HCT116 (cell line): Measurements from ENCODE around the gene TMCC1. TPM values are rescaled to one million over a fixed set of nuclear protein-coding genes. Genes with fewer than 3 reads are reported as not detected.

Experiments used
- ATAC-seq: fragments of 200-7000 bp; cut with Tn5 transposase; 2 replicates; pipeline ENCODE4 v1.9.1; 2020; ENCODE audit warnings: mild to moderate bottlenecking, moderate library complexity
- BruUV-seq: library from RNA; stranded (reverse); fragments of 400-500 nt; replicated peaks from 2 replicates; lab custom pipeline; 2021; lab: Mats Ljungman, UMichigan
- CTCF ChIA-PET: fragments of 300-600 bp; sonication (Branson Sonifier 250); formaldehyde crosslinking; loops from one replicate; lab custom pipeline; 2021; ENCODE audit warnings: antibody characterized with exemption; lab: Charles Lee
- POLR2A ChIA-PET: fragments of 300-600, 350-600 bp; sonication (Branson Sonifier 250); formaldehyde crosslinking; loops from one replicate; lab custom pipeline; 2021; ENCODE audit warnings: antibody characterized with exemption; lab: Charles Lee
- RAD21 ChIA-PET, 2 experiments: fragments of 300-600 bp; sonication (Branson Sonifier 250); formaldehyde crosslinking; loops; one replicate each; lab custom pipeline; 2023; ENCODE audit warnings: low total read pairs in 2 of 2; ENCODE audit not compliant: uncharacterized antibody in 2 of 2, unreplicated experiment in 2 of 2, low non-redundant PET in 1 of 2; lab: Charles Lee
- DNase-seq: peaks from one replicate; pipeline ENCODE4 v3.0.0-alpha.2; 2010; ENCODE audit warnings: low read depth, low spot score
- H2AFZ ChIP-seq: fragments of 200-600 bp; shearing (Covaris generic), sonication (generic); 2 replicates; pipeline ENCODE4 v1.6.1; 2017; ENCODE audit warnings: low read depth, mixed run types, mixed read lengths, antibody characterized with exemption, low read length; ENCODE audit not compliant: poor library complexity, severe bottlenecking
- H3K27ac ChIP-seq: 2 replicates; pipeline ENCODE4 v1.5.1; 2012; ENCODE audit warnings: low read depth, low read length
- H3K27me3 ChIP-seq: fragments of 200-600 bp; sonication (generic); 2 replicates; pipeline ENCODE4 v1.6.1; 2016; ENCODE audit warnings: mixed run types, low read length, mixed read lengths; ENCODE audit not compliant: insufficient read depth
- H3K36me3 ChIP-seq, 2 experiments: fragments of 200-500 bp in 1 of 2; fragments of 200-600 bp in 1 of 2; sonication (Bioruptor generic) in 1 of 2; sonication (generic) in 1 of 2; 2 replicates each; pipeline versions ENCODE4 v1.5.1 to v1.6.1; 2014 to 2016; ENCODE audit warnings: low read length in 2 of 2, inconsistent platforms in 1 of 2, mixed read lengths in 1 of 2, mixed run types in 1 of 2; ENCODE audit not compliant: insufficient read depth in 2 of 2, control insufficient read depth in 1 of 2
- H3K4me1 ChIP-seq, 2 experiments: fragments of 200-600 bp in 1 of 2; sonication (generic) in 1 of 2; 2 replicates each; pipeline versions ENCODE4 v1.5.1 to v1.6.1; 2012 to 2017; ENCODE audit warnings: low read length in 2 of 2, inconsistent platforms in 1 of 2, mild to moderate bottlenecking in 1 of 2, mixed read lengths in 1 of 2, mixed run types in 1 of 2, moderate library complexity in 1 of 2; ENCODE audit not compliant: insufficient read depth in 2 of 2, control insufficient read depth in 1 of 2
- H3K4me2 ChIP-seq: fragments of 200-600 bp; sonication (generic); 2 replicates; pipeline ENCODE4 v1.6.1; 2017; ENCODE audit warnings: mixed run types, low read length, mixed read lengths
- H3K4me3 ChIP-seq, 2 experiments: fragments of 200-600 bp in 1 of 2; sonication (generic) in 1 of 2; replicated peaks in 1 of 2; 2 replicates each; pipeline ENCODE4 v1.5.1; 2011 to 2016; ENCODE audit warnings: low read length in 2 of 2, control low read depth in 1 of 2, low read depth in 1 of 2, mild to moderate bottlenecking in 1 of 2, mixed read lengths in 1 of 2, mixed run types in 1 of 2
- H3K79me2 ChIP-seq: fragments of 200-600 bp; sonication (generic); 2 replicates; pipeline ENCODE4 v1.6.1; 2017; ENCODE audit warnings: mild to moderate bottlenecking, mixed run types, low read length, moderate library complexity, mixed read lengths; ENCODE audit not compliant: insufficient read depth
- H3K9ac ChIP-seq: fragments of 200-600 bp; sonication (generic); 2 replicates; pipeline ENCODE4 v1.6.1; 2016; ENCODE audit warnings: low read length, mixed read lengths
- H3K9me2 ChIP-seq: fragments of 200-600 bp; sonication (generic), shearing (Covaris generic); 2 replicates; pipeline ENCODE4 v1.6.1; 2017; ENCODE audit warnings: mixed run types, mild to moderate bottlenecking, moderate library complexity; ENCODE audit not compliant: insufficient read depth
- H3K9me3 ChIP-seq, 2 experiments: fragments of 200-500 bp in 1 of 2; fragments of 200-600 bp in 1 of 2; sonication (Bioruptor generic) in 1 of 2; sonication (generic) in 1 of 2; 2 replicates each; pipeline ENCODE4 v1.6.1; 2014 to 2017; ENCODE audit warnings: low read length in 2 of 2, mixed read lengths in 2 of 2, inconsistent platforms in 1 of 2, low read depth in 1 of 2, mild to moderate bottlenecking in 1 of 2, mixed run types in 1 of 2, moderate library complexity in 1 of 2; ENCODE audit not compliant: control insufficient read depth in 1 of 2, insufficient read depth in 1 of 2
- H4K20me1 ChIP-seq: fragments of 200-600 bp; sonication (generic), shearing (Covaris generic); 2 replicates; pipeline ENCODE4 v1.6.1; 2017; ENCODE audit warnings: mixed run types, mild to moderate bottlenecking, moderate library complexity; ENCODE audit not compliant: insufficient read depth
- CBX3 ChIP-seq: IDR thresholded peaks from 2 replicates; pipeline ENCODE4 v1.6.1; 2012; ENCODE audit warnings: low read depth
- CEBPB ChIP-seq: IDR thresholded peaks from 2 replicates; pipeline ENCODE4 v1.6.1; 2012; ENCODE audit warnings: low read depth
- EGR1 ChIP-seq: IDR thresholded peaks from 2 replicates; pipeline ENCODE4 v1.6.1; 2012; ENCODE audit warnings: low read depth
- ELF1 ChIP-seq: IDR thresholded peaks from 2 replicates; pipeline ENCODE4 v1.6.1; 2012; ENCODE audit warnings: low read depth, borderline replicate concordance
- EZH2 ChIP-seq: fragments of 200-600 bp; sonication (generic); IDR thresholded peaks from 2 replicates; pipeline ENCODE4 v1.6.1; 2017; ENCODE audit warnings: antibody characterized with exemption, mixed run types
- EZH2phosphoT487 ChIP-seq: fragments of 200-600 bp; IDR thresholded peaks from 2 replicates; pipeline ENCODE4 v1.6.1; 2018; ENCODE audit warnings: antibody characterized with exemption, borderline replicate concordance
- JUND ChIP-seq: IDR thresholded peaks from 2 replicates; pipeline ENCODE4 v1.6.1; 2012
- MAX ChIP-seq: IDR thresholded peaks from 2 replicates; pipeline ENCODE4 v1.6.1; 2012
- RAD21 ChIP-seq: IDR thresholded peaks from 2 replicates; pipeline ENCODE4 v1.6.1; 2012; ENCODE audit warnings: low read depth, mild to moderate bottlenecking
- SIN3A ChIP-seq: IDR thresholded peaks from 2 replicates; pipeline ENCODE4 v1.6.1; 2012; ENCODE audit warnings: low read depth
- SP1 ChIP-seq: IDR thresholded peaks from 2 replicates; pipeline ENCODE4 v1.6.1; 2012; ENCODE audit warnings: low read depth
- YY1 ChIP-seq: IDR thresholded peaks from 2 replicates; pipeline ENCODE4 v1.6.1; 2011; ENCODE audit warnings: low read length, low read depth, moderate library complexity, mild to moderate bottlenecking; ENCODE audit not compliant: insufficient replicate concordance; ENCODE audit errors: extremely low read depth
- ZBTB33 ChIP-seq: IDR thresholded peaks from 2 replicates; pipeline ENCODE4 v1.6.1; 2011; ENCODE audit warnings: mild to moderate bottlenecking, low read length, moderate library complexity; ENCODE audit not compliant: insufficient replicate concordance; ENCODE audit errors: extremely low read depth
- ZFX ChIP-seq: fragments of 450-650 bp; IDR thresholded peaks from 2 replicates; pipeline ENCODE4 v1.6.1; 2017
- intact Hi-C: fragments of 100-400 bp; cut with micrococcal nuclease; formaldehyde crosslinking; loops from 2 replicates; pipeline ENCODE4 v1.10.0; 2022
- total RNA-seq: library from RNA; stranded (reverse); gene quantifications from one replicate; pipeline ENCODE4 v1.2.1, GENCODE V29; 2021; ENCODE audit not compliant: unreplicated experiment

TMCC1 gene
- total RNA-seq, 1 experiment from 2014 or later = 32.5 TPM

- RAD21 ChIA-PET = no interaction called here
- intact Hi-C loops = no loop called here
- CTCF ChIA-PET = no interaction called here
- no peak overlapping the region for H3K9ac ChIP-seq
- peaks cover 3 to 12% of the 10 kb centered on the region in 2 experiments; a peak in 2 of 4 replicates for H3K4me1 ChIP-seq
- no peaks in the 10 kb centered on the region for H3K9me2 ChIP-seq
- H3K79me2 ChIP-seq = no peaks in the 10 kb centered on the region
- no peak overlapping the region for H2AFZ ChIP-seq
- no peak for DNase-seq
- no peaks in the 10 kb centered on the region for H3K36me3 ChIP-seq
- POLR2A ChIA-PET = no interaction called here
- no TSS peak for BruUV-seq
- TF ChIP-seq SIN3A (no peak), EZH2phosphoT487 (no peak), SP1 (no peak), MAX (no peak), YY1 (no peak), CBX3 (no peak)
- TF ChIP-seq, all 23 proteins: peak for 0
- Histone ChIP-seq H3K4me2 (no peak overlapping the region), H3K27ac (no peak overlapping the region), H4K20me1 (no peaks in the 10 kb centered on the region), H3K9me3 (no peaks in the 10 kb centered on the region), H3K4me3 (no peak overlapping the region), H3K27me3 (no peaks in the 10 kb centered on the region)
- no peak for ATAC-seq
These were observed 274.4 kb downstream of the TMCC1 start for GRCh38 chr3:129618901-129619671.

GRCh38 chr3:129618186-129618820, 275.2 kb downstream of the TMCC1 start:
- no peak for ATAC-seq
- Histone ChIP-seq H3K9me2 (no peaks in the 10 kb centered on the region), H3K9me3 (no peaks in the 10 kb centered on the region), H2AFZ (no peak overlapping the region), H3K9ac (no peak overlapping the region), H3K27me3 (no peaks in the 10 kb centered on the region), H3K36me3 (no peaks in the 10 kb centered on the region), H3K4me2 (no peak overlapping the region), H4K20me1 (no peaks in the 10 kb centered on the region), H3K4me3 (no peak overlapping the region), H3K27ac (no peak overlapping the region), H3K4me1 (peaks cover 3 to 12% of the 10 kb centered on the region in 2 experiments; a peak in 2 of 4 replicates), H3K79me2 (no peaks in the 10 kb centered on the region)
- no TSS peak for BruUV-seq
- POLR2A ChIA-PET = no interaction called here
- CTCF ChIA-PET = no interaction called here
- no peak for DNase-seq
- intact Hi-C loops = no loop called here
- RAD21 ChIA-PET = no interaction called here
- TF ChIP-seq EZH2phosphoT487 = no peak
- TF ChIP-seq ZFX = no peak
- TF ChIP-seq ZBTB33 = no peak
- no peak for TF ChIP-seq EGR1
- TF ChIP-seq CEBPB = no peak
- no peak for TF ChIP-seq ELF1
- TF ChIP-seq CBX3 = no peak
- no peak for TF ChIP-seq EZH2
- TF ChIP-seq SP1 = no peak
- TF ChIP-seq RAD21 = no peak
- no peak for TF ChIP-seq JUND
